K562 (cell line): ENCODE data around the gene CDK4. TPM values are rescaled to one million over a fixed set of nuclear protein-coding genes. Genes with fewer than 3 reads are reported as not detected.

Source experiments
- ATAC-seq: fragments of 200-7000 bp; cut with Tn5 transposase; 3 replicates; pipeline ENCODE4 v1.9.1; 2020; ENCODE audit warnings: moderate library complexity
- BruUV-seq: library from RNA; stranded (reverse); fragments of 400-500 nt; replicated peaks from 2 replicates; lab custom pipeline; 2021; lab: Mats Ljungman, UMichigan
- CTCF ChIA-PET: fragments of 300-600 bp; formaldehyde crosslinking; extraction: SDS; loops from one replicate; lab custom pipeline; 2021; ENCODE audit warnings: low intra/inter-chr PET ratio; lab: Yijun Ruan, JAX
- POLR2A ChIA-PET: fragments of 300-600, 350-650 bp; sonication (Branson Sonifier 250); formaldehyde crosslinking; extraction: SDS; loops from one replicate; lab custom pipeline; 2021; ENCODE audit warnings: antibody characterized with exemption, inconsistent platforms; lab: Yijun Ruan, JAX
- DNase-seq, 4 experiments: peaks; one replicate each; pipeline versions ENCODE4 v3.0.0 to v3.0.0-alpha.2; 2011 to 2018; ENCODE audit warnings: low spot score in 3 of 4, mixed read lengths in 3 of 4; ENCODE audit errors: extremely low read depth in 1 of 4
- FAIRE-seq: peaks from 2 replicates; lab custom pipeline; 2011; peaks lifted over from hg19 to GRCh38; lab: Jason Lieb, UNC
- H2AFZ ChIP-seq: 2 replicates; pipeline ENCODE4 v1.6.0; 2011; ENCODE audit warnings: low read depth, low read length, control low read depth, inconsistent platforms
- H3K27ac ChIP-seq: fragments of 200-600 bp; 3 replicates; pipeline ENCODE4 v1.8.0; 2011; ENCODE audit warnings: low read depth, mild to moderate bottlenecking, control low read depth, inconsistent platforms, low read length, moderate library complexity, mixed read lengths; ENCODE audit errors: extremely low read depth
- H3K27me3 ChIP-seq, 2 experiments: fragments of 300-600 bp in 1 of 2; 2 replicates in 1 of 2; 3 replicates in 1 of 2; pipeline versions ENCODE4 v1.6.0 to v1.8.0; 2011; ENCODE audit warnings: inconsistent platforms in 2 of 2, low read length in 2 of 2, mild to moderate bottlenecking in 1 of 2, mixed read lengths in 1 of 2, moderate library complexity in 1 of 2; ENCODE audit not compliant: control insufficient read depth in 2 of 2, insufficient read depth in 2 of 2
- H3K36me3 ChIP-seq: fragments of 300-600 bp; 3 replicates; pipeline ENCODE4 v1.8.0; 2011; ENCODE audit warnings: mild to moderate bottlenecking, low read length, inconsistent platforms; ENCODE audit not compliant: control insufficient read depth, insufficient read depth
- H3K4me1 ChIP-seq, 2 experiments: fragments of 200-600 bp in 1 of 2; replicated peaks in 1 of 2; 2 replicates in 1 of 2; 3 replicates in 1 of 2; pipeline versions ENCODE4 v1.5.1 to v1.8.0; 2011; ENCODE audit warnings: inconsistent platforms in 2 of 2, low read length in 2 of 2, mild to moderate bottlenecking in 1 of 2, mixed read lengths in 1 of 2, moderate library complexity in 1 of 2; ENCODE audit not compliant: control insufficient read depth in 2 of 2, insufficient read depth in 2 of 2
- H3K4me2 ChIP-seq: 2 replicates; pipeline ENCODE4 v1.6.1; 2011; ENCODE audit warnings: low read length, control low read depth, inconsistent platforms, mixed read lengths; ENCODE audit not compliant: insufficient read depth
- H3K4me3 ChIP-seq: fragments of 200-600 bp; sonication (generic), shearing (Covaris generic); 2 replicates; pipeline ENCODE4 v1.5.1; 2016; ENCODE audit warnings: control low read depth, inconsistent platforms
- H3K79me2 ChIP-seq: fragments of 200-600 bp; 3 replicates; pipeline ENCODE4 v1.8.0; 2011; ENCODE audit warnings: low read length, inconsistent platforms; ENCODE audit not compliant: control insufficient read depth, insufficient read depth
- H3K9ac ChIP-seq, 2 experiments: 2 replicates each; pipeline versions ENCODE4 v1.6.0 to v1.6.1; 2011; ENCODE audit warnings: low read depth in 2 of 2, low read length in 2 of 2, control low read depth in 1 of 2, inconsistent platforms in 1 of 2, mild to moderate bottlenecking in 1 of 2, mixed read lengths in 1 of 2; ENCODE audit not compliant: insufficient read depth in 1 of 2
- H3K9me1 ChIP-seq: one replicate; pipeline ENCODE4 v1.6.0; 2011; ENCODE audit warnings: inconsistent platforms, mild to moderate bottlenecking, low read length, moderate library complexity; ENCODE audit not compliant: control insufficient read depth, insufficient read depth
- H3K9me3 ChIP-seq: replicated peaks from 2 replicates; pipeline ENCODE4 v1.5.1; 2011; ENCODE audit warnings: low read depth, low read length, inconsistent platforms; ENCODE audit not compliant: control insufficient read depth, insufficient read depth
- H4K20me1 ChIP-seq: replicated peaks from 2 replicates; pipeline ENCODE4 v1.6.1; 2011; ENCODE audit warnings: low read length, inconsistent platforms, mixed read lengths; ENCODE audit not compliant: control insufficient read depth, insufficient read depth
- CEBPG ChIP-seq, 3 experiments: fragments of 200-800 bp in 1 of 3; sonication (Bioruptor generic) in 1 of 3; sonication (generic) in 1 of 3; formaldehyde crosslinking in 1 of 3; IDR thresholded peaks in 2 of 3; conservative IDR thresholded peaks in 1 of 3; 2 replicates each; pipeline versions ENCODE4 v1.6.1 to v1.8.0; 2016 to 2022; ENCODE audit warnings: missing compliant biosample characterization in 2 of 3, missing genetic modification characterization in 2 of 3, mild to moderate bottlenecking in 1 of 3, missing genetic modification reagents in 1 of 3
- CHD4 ChIP-seq: fragments of 200-600 bp; sonication (generic); IDR thresholded peaks from 3 replicates; pipeline ENCODE4 v1.6.1; 2012; ENCODE audit warnings: low read depth, mild to moderate bottlenecking, mixed read lengths, low read length, inconsistent platforms; ENCODE audit not compliant: insufficient read depth, insufficient replicate concordance, poor library complexity, severe bottlenecking
- CREBBP ChIP-seq: IDR thresholded peaks from one replicate; pipeline ENCODE4 v1.6.1; 2012; ENCODE audit warnings: low read depth, mild to moderate bottlenecking, control low read depth, inconsistent platforms, low read length
- ESRRA ChIP-seq: fragments of 450-650 bp; IDR thresholded peaks from 2 replicates; pipeline ENCODE4 v1.6.1; 2014; ENCODE audit warnings: low read depth, mild to moderate bottlenecking, moderate library complexity, borderline replicate concordance
- HINFP ChIP-seq: fragments of 450-650 bp; conservative IDR thresholded peaks from 2 replicates; pipeline ENCODE4 v1.6.1; 2016; ENCODE audit warnings: missing genetic modification characterization, low read depth, mild to moderate bottlenecking, control low read depth, missing compliant biosample characterization
- NONO ChIP-seq, 2 experiments: fragments of 200-400 bp in 1 of 2; fragments of 450-650 bp in 1 of 2; formaldehyde crosslinking in 1 of 2; IDR thresholded peaks; 2 replicates each; pipeline ENCODE4 v1.6.1; 2017; ENCODE audit warnings: low read depth in 2 of 2, mild to moderate bottlenecking in 2 of 2, moderate library complexity in 2 of 2, low read length in 1 of 2
- POLR2AphosphoS2 ChIP-seq: IDR thresholded peaks from 2 replicates; pipeline ENCODE4 v1.6.1; 2012; ENCODE audit warnings: low read length, improper control_type of control experiment
- RBM25 ChIP-seq: fragments of 200-400 bp; formaldehyde crosslinking; IDR thresholded peaks from 2 replicates; pipeline ENCODE4 v1.6.1; 2018; ENCODE audit warnings: low read length, low read depth, moderate library complexity; ENCODE audit not compliant: severe bottlenecking
- RFX7 ChIP-seq: fragments of 250-450 bp; sonication (Bioruptor Pico); IDR thresholded peaks from 2 replicates; pipeline ENCODE4 v1.5.1; 2021; ENCODE audit warnings: mild to moderate bottlenecking
- TSHZ1 ChIP-seq: fragments of 250-450 bp; sonication (Bioruptor Pico); IDR thresholded peaks from 2 replicates; pipeline ENCODE4 v1.4.0; 2020; ENCODE audit warnings: mild to moderate bottlenecking, moderate library complexity
- ZNF143 ChIP-seq: sonication (generic); formaldehyde crosslinking; IDR thresholded peaks from 2 replicates; pipeline ENCODE4 v1.9.0; 2022; ENCODE audit warnings: mild to moderate bottlenecking, missing genetic modification reagents
- ZNF512 ChIP-seq: IDR thresholded peaks from 2 replicates; pipeline ENCODE4 v1.6.1; 2016; ENCODE audit warnings: missing genetic modification characterization, missing compliant biosample characterization
- ZNF780A ChIP-seq: fragments of 250-450 bp; sonication (Bioruptor Pico); IDR thresholded peaks from 2 replicates; pipeline ENCODE4 v1.5.0; 2021; ENCODE audit warnings: mild to moderate bottlenecking
- WGBS: fragments of 100-300 bp; shearing (Covaris generic); methylation state at CpG from one replicate; pipeline ENCODE4 v1.1.6; 2016; ENCODE audit warnings: low coverage, mixed read lengths; ENCODE audit not compliant: insufficient coverage; ENCODE audit errors: missing lambda C conversion rate; 5-methylcytosine and 5-hydroxymethylcytosine counted together
- in situ Hi-C: fragments of 300-500 bp; cut with MboI; formaldehyde crosslinking; loops from 4 replicates; pipeline ENCODE4 v1.15.0; 2018; ENCODE audit warnings: inconsistent platforms, mixed read lengths
- intact Hi-C: fragments of 100-400 bp; cut with micrococcal nuclease; formaldehyde crosslinking; loops from 2 replicates; pipeline ENCODE4 v1.14.2; 2022
- polyA plus RNA-seq, 8 experiments: library from polyadenylated mRNA; depleted of rRNA in 4 of 8; stranded (reverse) in 5 of 8; unstranded in 3 of 8; fragments of >200 nt; fragmentation: Nextera tagmentation in 2 of 8; fragmentation: Illumina TruSeq in 1 of 8; extraction: Ambion mirVana in 2 of 8; extraction: Trizol in 1 of 8; gene quantifications; 2 replicates each; pipeline versions ENCODE4 v1.2.1 to v1.2.3, GENCODE V29; 2011 to 2014; ENCODE audit warnings: inconsistent platforms in 1 of 8, missing spikeins in 1 of 8
- total RNA-seq, 7 experiments: library from RNA; depleted of rRNA in 6 of 7; stranded (reverse); fragments of >200 nt in 6 of 7; fragmentation: Illumina TruSeq in 2 of 7; extraction: Trizol in 2 of 7; gene quantifications; 2 replicates each; pipeline versions ENCODE4 v1.2.1 to v1.2.3, GENCODE V29; 2011 to 2021; ENCODE audit warnings: low replicate concordance in 1 of 7

The CDK4 gene
- total and polyA plus RNA-seq, 9 of the 15 experiments (the other 6 are each of a cell fraction or from before 2014, with no cell fraction given) = 37.8 to 436 (median 238) TPM

- intact Hi-C loops (no loop called here), in situ Hi-C loops (no loop called here)
- ATAC-seq = no peak
- no TSS peak for BruUV-seq
- no peak for DNase-seq
- Histone ChIP-seq H3K79me2 (peaks cover 14% of the 10 kb centered on the region), H3K9me3 (no peaks in the 10 kb centered on the region), H4K20me1 (no peaks in the 10 kb centered on the region), H3K4me3 (no peak overlapping the region), H3K9me1 (no peaks in the 10 kb centered on the region), H3K4me2 (no peak overlapping the region), H2AFZ (no peak overlapping the region), H3K27ac (no peak overlapping the region), H3K36me3 (peaks cover 23% of the 10 kb centered on the region; the same call in 2 of the 3 replicates), H3K4me1 (peaks cover 9 to 12% of the 10 kb centered on the region in 2 experiments; a peak in 4 of 5 replicates), H3K9ac (no peak overlapping the region; a peak in 1 of 4 replicates), H3K27me3 (no peaks in the 10 kb centered on the region)
- 80% methylated on average over 7 of the region's 7 CpGs for WGBS
- CTCF ChIA-PET = interaction anchor here (0.8 kb wide), 1 partner anchor 128 kb away, joined by 6 read pairs; no protein-coding TSS in a partner anchor
- POLR2A ChIA-PET = no interaction called here
- FAIRE-seq = no peak
- TF ChIP-seq TSHZ1 (CRISPR knock-in tag) (no peak), ZNF143 (no peak), CHD4 (no peak), CEBPG (CRISPR knock-in tag; IDR thresholded peaks at IDR 0.05) (no peak), CEBPG (tag; conservative IDR thresholded peaks at IDR 0.05 in 1 of 2, IDR thresholded peaks at IDR 0.05 in 1 of 2) (no peak), ESRRA (no peak), RBM25 (no peak), ZNF780A (CRISPR knock-in tag) (no peak), CREBBP (no peak), ZNF512 (tag) (no peak), RFX7 (CRISPR knock-in tag) (no peak), NONO (IDR thresholded peaks at IDR 0.05; ENCODE audit: low read depth in 2 of 2, low read length in 1 of 2) (no peak), POLR2AphosphoS2 (no peak), HINFP (tag) (no peak)
Observed at GRCh38 chr12:57777367-57777766, 25.3 kb upstream of the CDK4 start.
